DOHH2 (cell line): ENCODE measurements around the gene SPOCD1.

Source experiments
- CTCF ChIP-seq: fragments of 200-600 bp; sonication (generic); IDR thresholded peaks from one replicate; pipeline ENCODE4 v1.5.1; 2014; ENCODE audit warnings: antibody characterized with exemption, mild to moderate bottlenecking, low read depth, low read length; ENCODE audit not compliant: poor library complexity, severe bottlenecking
- EZH2phosphoT487 ChIP-seq: fragments of 200-600 bp; sonication (generic); IDR thresholded peaks from 2 replicates; pipeline ENCODE4 v1.6.1; 2017; ENCODE audit warnings: borderline replicate concordance, mild to moderate bottlenecking, antibody characterized with exemption, low read length, moderate library complexity, mixed read lengths

GRCh38 chr1:31815307-31815645 lies 546 bp downstream of the SPOCD1 start:
- TF ChIP-seq CTCF (no peak), EZH2phosphoT487 (no peak)
